Peyer's patch (tissue), 4 donors: Measurements from ENCODE around the gene DERL2.

Experiments used
- CTCF ChIP-seq, 6 experiments: fragments of 450-650 bp in 4 of 6; fragments of 200-600 bp in 2 of 6; sonication (generic) in 1 of 6; IDR thresholded peaks; one replicate each; pipeline ENCODE4 v1.5.1; 2017 to 2019; ENCODE audit warnings: antibody characterized with exemption in 6 of 6, mild to moderate bottlenecking in 3 of 6, moderate library complexity in 1 of 6
- POLR2A ChIP-seq, 2 donors: fragments of 450-650 bp; IDR thresholded peaks; one replicate each; pipeline ENCODE4 v1.5.1; 2017; ENCODE audit warnings: antibody characterized with exemption in 2 of 2, mild to moderate bottlenecking in 2 of 2, moderate library complexity in 2 of 2

DNA sequence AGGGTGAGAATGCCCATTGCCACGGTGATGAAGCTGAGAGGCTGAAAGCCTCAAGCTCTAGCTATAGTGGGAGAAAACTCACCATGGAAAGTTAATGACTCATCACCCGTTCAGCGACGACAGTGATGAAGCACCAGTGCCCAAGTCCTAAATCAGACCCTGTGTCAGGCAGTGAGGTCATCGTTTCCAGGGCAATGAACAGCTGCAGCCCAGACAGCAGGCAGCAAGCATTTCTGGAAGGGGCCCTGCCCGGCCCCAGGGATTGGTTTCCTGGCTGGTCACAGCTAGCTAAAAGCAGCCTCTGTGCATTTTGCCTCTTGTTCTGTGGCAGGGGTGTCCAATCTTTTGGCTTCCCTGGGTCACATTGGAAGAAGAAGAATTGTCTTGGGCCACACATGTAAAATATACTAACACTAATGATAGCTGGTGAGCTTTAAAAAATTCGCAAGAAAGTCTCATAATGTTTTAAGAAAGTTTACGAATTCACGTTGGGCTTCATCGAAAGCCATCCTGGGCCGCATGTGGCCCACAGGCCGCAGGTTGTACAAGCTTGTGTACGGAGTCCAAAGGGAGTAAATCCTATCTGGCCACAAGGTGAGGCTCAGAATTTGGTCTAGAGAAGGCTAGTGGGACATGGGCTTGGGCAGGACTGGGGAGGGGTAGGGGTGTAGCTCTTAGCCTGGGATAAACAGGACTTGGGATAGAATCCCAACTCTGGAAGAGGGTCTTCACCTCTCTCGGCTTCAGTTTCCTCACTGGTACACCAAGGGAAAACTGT is 41.0 kb upstream of the DERL2 start:
- TF ChIP-seq CTCF (IDR thresholded peaks at IDR 0.05): no peak
- no peak for TF ChIP-seq POLR2A (IDR thresholded peaks at IDR 0.05)
